Stimulated activated CD4-positive, alpha-beta T cell treated with anti-CD3 and anti-CD28 coated beads, Interleukin-2, amount 100 ng/mL, for 4 hours (primary cell): ENCODE results near the gene PTPRS.

Source experiments
- DNase-seq: peaks from one replicate; pipeline ENCODE4 v3.0.0-alpha.2; 2020; ENCODE audit warnings: low read depth

Gene PTPRS

GRCh38 chr19:5308451-5309437 lies 31.9 kb downstream of the PTPRS start:
- no peak for DNase-seq

GRCh38 chr19:5307655-5308054 lies 33.0 kb downstream of the PTPRS start:
- DNase-seq, result no peak

- DNase-seq, result no peak
These were observed 35.4 kb downstream of the PTPRS start for GRCh38 chr19:5305163-5305562.

GRCh38 chr19:5304486-5304885 lies 36.1 kb downstream of the PTPRS start:
- no peak for DNase-seq

GRCh38 chr19:5303208-5303607 lies 37.4 kb downstream of the PTPRS start:
- no peak for DNase-seq

GRCh38 chr19:5302396-5302795 lies 38.2 kb downstream of the PTPRS start:
- DNase-seq, result no peak

GRCh38 chr19:5299137-5299536 lies 41.5 kb downstream of the PTPRS start:
- no peak for DNase-seq

- DNase-seq, result no peak
These were observed 42.1 kb downstream of the PTPRS start for GRCh38 chr19:5298471-5298901.

- DNase-seq, result no peak
These were observed 43.3 kb downstream of the PTPRS start for GRCh38 chr19:5297272-5297669.

- no peak for DNase-seq
These were observed 43.9 kb downstream of the PTPRS start for GRCh38 chr19:5296457-5297271.

GRCh38 chr19:5296021-5296420 lies 44.6 kb downstream of the PTPRS start:
- no peak for DNase-seq

- DNase-seq, result no peak
These were observed 46.0 kb downstream of the PTPRS start for GRCh38 chr19:5294403-5295160.

GRCh38 chr19:5293612-5294378 lies 46.8 kb downstream of the PTPRS start:
- no peak for DNase-seq

GRCh38 chr19:5292822-5293611 lies 47.6 kb downstream of the PTPRS start:
- peak; percentile 36 for DNase-seq

GRCh38 chr19:5292453-5292821 lies 48.2 kb downstream of the PTPRS start:
- peak; percentile 33 for DNase-seq

- DNase-seq, result no peak
These were observed 48.9 kb downstream of the PTPRS start for GRCh38 chr19:5291588-5292193.
